GM10248 (cell line): Measurements from ENCODE around the gene NLK.
"Not testable (repeated sequence)": the region's sequence is repeated elsewhere in the genome, so short reads cannot be mapped to it uniquely, and the experiment has no call there.

Experiments
- CTCF ChIA-PET: fragments of 300-600 bp; sonication (Branson Sonifier 250); formaldehyde crosslinking; extraction: SDS; loops from one replicate; lab custom pipeline; 2021; ENCODE audit warnings: antibody characterized with exemption; lab: Yijun Ruan, JAX
- POLR2A ChIA-PET: fragments of 350-650 bp; sonication (Branson Sonifier 250); formaldehyde crosslinking; extraction: SDS; loops from one replicate; lab custom pipeline; 2020; ENCODE audit warnings: antibody characterized with exemption; lab: Yijun Ruan, JAX
- DNase-seq: peaks from one replicate; pipeline ENCODE4 v3.0.0; 2012; ENCODE audit errors: extremely low spot score
- TF ChIP-seq, protein P1 (sequence below): IDR thresholded peaks from 2 replicates; pipeline ENCODE4 v1.5.1; 2012; ENCODE audit warnings: mild to moderate bottlenecking, low read depth; ENCODE audit errors: extremely low read depth, missing control alignments, control extremely low read depth

Gene NLK

DNA sequence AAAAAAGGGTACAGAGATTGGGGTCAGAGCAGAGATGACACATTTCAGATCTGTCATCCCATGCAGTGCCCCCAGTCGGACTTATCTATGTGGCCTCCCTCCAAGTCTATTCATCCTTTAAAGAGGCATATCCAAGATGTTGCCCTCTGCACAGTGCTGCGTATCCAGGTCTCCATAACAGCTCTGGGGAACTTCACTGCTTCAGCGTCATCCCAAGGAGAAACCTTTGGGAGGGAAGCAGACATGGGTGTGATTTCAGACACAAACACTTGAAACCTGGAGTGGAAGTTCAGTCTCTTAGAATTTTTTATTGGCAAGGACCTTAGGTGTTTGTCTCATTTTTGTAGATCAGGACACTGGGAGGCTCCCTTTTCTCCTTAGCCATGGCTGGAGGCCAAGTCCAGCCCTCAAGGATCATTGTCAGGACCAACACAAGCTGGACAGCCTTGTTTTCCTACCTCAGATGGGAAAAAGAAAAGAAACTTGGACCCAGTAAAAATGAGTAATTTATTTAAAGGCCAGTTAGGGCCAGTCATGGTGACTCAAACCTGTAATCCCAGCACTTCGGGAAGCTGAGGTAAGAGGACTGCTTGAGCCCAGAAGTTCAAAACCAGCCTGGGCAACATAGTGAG, 23.9 kb upstream of the NLK start:
- DNase-seq, result no peak
- TF ChIP-seq, protein P1, sequence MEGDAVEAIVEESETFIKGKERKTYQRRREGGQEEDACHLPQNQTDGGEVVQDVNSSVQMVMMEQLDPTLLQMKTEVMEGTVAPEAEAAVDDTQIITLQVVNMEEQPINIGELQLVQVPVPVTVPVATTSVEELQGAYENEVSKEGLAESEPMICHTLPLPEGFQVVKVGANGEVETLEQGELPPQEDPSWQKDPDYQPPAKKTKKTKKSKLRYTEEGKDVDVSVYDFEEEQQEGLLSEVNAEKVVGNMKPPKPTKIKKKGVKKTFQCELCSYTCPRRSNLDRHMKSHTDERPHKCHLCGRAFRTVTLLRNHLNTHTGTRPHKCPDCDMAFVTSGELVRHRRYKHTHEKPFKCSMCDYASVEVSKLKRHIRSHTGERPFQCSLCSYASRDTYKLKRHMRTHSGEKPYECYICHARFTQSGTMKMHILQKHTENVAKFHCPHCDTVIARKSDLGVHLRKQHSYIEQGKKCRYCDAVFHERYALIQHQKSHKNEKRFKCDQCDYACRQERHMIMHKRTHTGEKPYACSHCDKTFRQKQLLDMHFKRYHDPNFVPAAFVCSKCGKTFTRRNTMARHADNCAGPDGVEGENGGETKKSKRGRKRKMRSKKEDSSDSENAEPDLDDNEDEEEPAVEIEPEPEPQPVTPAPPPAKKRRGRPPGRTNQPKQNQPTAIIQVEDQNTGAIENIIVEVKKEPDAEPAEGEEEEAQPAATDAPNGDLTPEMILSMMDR, result no peak
- POLR2A ChIA-PET, result no interaction called here
- CTCF ChIA-PET, result interaction anchor here (0.8 kb wide), 1 partner anchor 9 kb away, joined by 3 read pairs; no protein-coding TSS in a partner anchor

GRCh38 chr17:28020515-28020914, 22.0 kb upstream of the NLK start:
- TF ChIP-seq, protein P1, result no peak
- CTCF ChIA-PET, result interaction anchor here (0.9 to 1.9 kb wide), 4 partner anchors 10 to 231 kb away, joined by 3 to 4 read pairs (median 3); no protein-coding TSS in a partner anchor
- POLR2A ChIA-PET, result no interaction called here
- DNase-seq, result no peak

DNA sequence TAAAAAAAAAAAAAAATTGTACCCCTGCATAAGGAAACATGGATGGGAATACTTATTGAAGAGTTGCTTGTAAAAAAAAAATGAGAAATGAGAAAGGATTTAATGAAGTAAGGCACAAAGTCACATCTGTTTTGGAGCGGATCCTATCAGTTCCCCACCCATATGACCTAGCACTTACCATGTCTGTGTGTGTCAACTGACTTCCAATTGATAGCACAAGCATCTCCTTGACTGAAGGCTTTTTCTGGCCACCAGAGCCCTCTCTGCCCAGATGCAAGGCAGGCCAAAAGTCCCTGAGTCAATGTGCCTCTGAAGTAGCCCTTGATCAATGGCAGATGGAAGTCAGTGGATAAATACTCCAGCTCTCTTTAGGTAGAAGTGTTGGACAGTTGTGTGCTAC, 13.4 kb upstream of the NLK start:
- TF ChIP-seq, protein P1, result no peak
- no peak for DNase-seq
- CTCF ChIA-PET, result no interaction called here
- POLR2A ChIA-PET, result no interaction called here

DNA sequence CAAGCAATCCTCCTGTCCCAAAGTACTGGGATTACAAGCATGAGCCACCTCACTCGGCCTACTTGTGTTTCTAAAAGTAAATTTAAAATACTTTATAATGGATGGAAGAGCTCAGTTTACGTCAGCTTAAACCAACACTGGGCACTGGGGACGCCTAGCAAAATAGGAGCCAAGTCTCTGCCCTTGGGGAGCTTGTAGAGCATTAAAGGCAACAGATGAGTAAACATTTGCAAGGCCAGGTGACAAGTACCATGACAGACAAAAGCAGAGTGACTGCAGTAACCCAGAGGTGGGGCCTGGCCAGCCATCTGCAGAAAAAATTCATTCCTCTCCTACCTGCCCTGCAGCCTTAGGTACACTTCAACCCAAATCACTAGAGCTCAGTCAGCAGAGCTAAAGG, 12.1 kb upstream of the NLK start:
- TF ChIP-seq, protein P1, result no peak
- DNase-seq, result no peak
- CTCF ChIA-PET, result interaction anchor here (1.2 to 1.4 kb wide), 2 partner anchors 10 to 17 kb away, joined by 3 to 5 read pairs; no protein-coding TSS in a partner anchor
- POLR2A ChIA-PET, result interaction anchor here (1.2 kb wide), 1 partner anchor 13 kb away, joined by 3 read pairs; no protein-coding TSS in a partner anchor

DNA sequence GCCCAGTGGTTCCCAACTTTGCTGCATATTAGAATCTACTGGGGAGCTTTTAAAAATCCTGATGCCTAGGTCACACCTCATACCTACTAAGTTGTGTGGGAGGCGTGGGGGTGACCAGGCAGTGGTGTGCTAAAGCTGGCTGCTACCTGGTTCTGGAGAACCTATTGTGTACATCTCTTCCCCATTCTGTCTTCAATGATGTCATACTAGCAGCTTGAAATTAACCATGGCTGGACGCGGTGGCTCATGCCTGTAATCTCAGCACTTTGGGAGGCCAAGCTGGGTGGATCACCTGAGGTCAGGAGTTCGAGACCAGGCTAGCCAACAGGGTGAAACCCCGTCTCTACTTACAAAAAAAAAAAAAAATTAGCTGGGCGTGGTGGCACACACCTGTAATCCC, 11.3 kb upstream of the NLK start:
- TF ChIP-seq, protein P1, result no peak
- DNase-seq, result no peak
- ChIA-PET CTCF (interaction anchor here (1.4 kb wide), 2 partner anchors 10 to 18 kb away, joined by 5 read pairs; no protein-coding TSS in a partner anchor), POLR2A (interaction anchor here (1.2 kb wide), 1 partner anchor 12 kb away, joined by 3 read pairs; no protein-coding TSS in a partner anchor)

DNA sequence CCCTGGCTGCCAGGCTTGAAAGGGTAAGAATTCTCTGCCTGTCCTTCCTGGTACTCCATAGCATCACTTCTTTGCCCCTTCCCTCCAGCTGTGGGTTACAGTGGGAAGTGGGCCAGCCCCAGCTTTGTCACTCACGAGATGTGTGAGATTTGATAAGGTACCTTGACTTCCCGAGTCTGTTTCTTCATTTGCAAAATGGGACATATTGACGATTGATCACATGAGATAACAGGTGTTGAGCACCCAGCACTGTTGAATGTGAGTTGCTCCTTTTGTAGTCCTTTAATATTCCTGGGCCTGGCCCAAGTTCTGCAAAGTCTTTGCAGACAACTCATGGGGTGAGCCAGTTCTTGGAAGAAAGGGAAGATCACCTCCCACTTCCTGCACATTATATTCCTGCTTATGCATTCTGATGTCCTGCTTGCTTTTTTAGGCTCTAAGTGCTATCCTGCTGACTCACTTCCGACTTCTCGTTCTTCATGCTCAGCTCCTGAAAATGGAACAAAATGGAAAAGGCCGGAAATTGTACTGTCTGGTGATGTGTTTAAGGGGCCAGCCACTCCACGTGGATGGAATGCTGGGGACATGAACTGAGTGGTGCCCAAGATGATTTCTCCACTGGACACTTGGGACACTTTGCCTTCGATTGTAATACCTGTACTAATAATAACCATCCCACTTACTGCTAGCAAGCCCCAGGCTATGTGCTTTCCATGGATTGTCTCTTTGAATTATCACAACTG, 8.3 kb upstream of the NLK start:
- CTCF ChIA-PET, result no interaction called here
- POLR2A ChIA-PET, result no interaction called here
- TF ChIP-seq, protein P1, result no peak
- no peak for DNase-seq

- DNase-seq, CTCF ChIA-PET, POLR2A ChIA-PET: not testable (repeated sequence)
Measured at GRCh38 chr17:28035452-28035851, 7.0 kb upstream of the NLK start.

DNA sequence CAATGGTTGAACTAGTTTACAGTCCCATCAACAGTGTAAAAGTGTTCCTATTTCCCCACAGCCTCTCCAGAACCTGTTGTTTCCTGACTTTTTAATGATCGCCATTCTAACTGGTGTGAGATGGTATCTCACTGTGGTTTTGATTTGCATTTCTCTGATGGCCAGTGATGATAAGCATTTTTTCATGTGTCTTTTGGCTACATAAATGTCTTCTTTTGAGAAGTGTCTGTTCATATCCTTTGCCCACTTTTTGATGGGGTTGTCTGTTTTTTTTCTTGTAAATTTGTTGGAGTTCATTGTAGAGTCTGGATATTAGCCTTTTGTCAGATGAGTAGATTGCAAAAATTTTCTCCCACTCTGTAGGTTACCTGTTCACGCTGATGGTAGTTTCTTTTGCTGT, 6.6 kb upstream of the NLK start:
- CTCF ChIA-PET, DNase-seq, POLR2A ChIA-PET: not testable (repeated sequence)
